GM12874 (cell line): Measurements from ENCODE around the gene C14orf180.

ENCODE experiments used
- CTCF ChIP-seq: IDR thresholded peaks from 2 replicates; pipeline ENCODE4 v1.5.1; 2011; ENCODE audit warnings: low read depth, mild to moderate bottlenecking, control low read depth, low read length, moderate library complexity; ENCODE audit not compliant: insufficient read depth

C14orf180 gene

GRCh38 chr14:104551851-104552737 lies 27.5 kb upstream of the C14orf180 start:
- TF ChIP-seq CTCF, result no peak

- no peak for TF ChIP-seq CTCF
Observed at GRCh38 chr14:104552738-104553125, 26.8 kb upstream of the C14orf180 start.

- TF ChIP-seq CTCF, result no peak
Observed at GRCh38 chr14:104553166-104554087, 26.1 kb upstream of the C14orf180 start.

- TF ChIP-seq CTCF, result no peak
Observed at GRCh38 chr14:104554088-104554607, 25.4 kb upstream of the C14orf180 start.

GRCh38 chr14:104554608-104555429 lies 24.7 kb upstream of the C14orf180 start:
- TF ChIP-seq CTCF, result no peak

GRCh38 chr14:104555430-104556255 lies 23.9 kb upstream of the C14orf180 start:
- TF ChIP-seq CTCF, result no peak
